ENCODE measurements around the gene MYO5B.

Gene MYO5B

GRCh38 chr18:49875155-49875554 is 319.8 kb downstream of the MYO5B start:
- no peak for DNase-seq

DNA sequence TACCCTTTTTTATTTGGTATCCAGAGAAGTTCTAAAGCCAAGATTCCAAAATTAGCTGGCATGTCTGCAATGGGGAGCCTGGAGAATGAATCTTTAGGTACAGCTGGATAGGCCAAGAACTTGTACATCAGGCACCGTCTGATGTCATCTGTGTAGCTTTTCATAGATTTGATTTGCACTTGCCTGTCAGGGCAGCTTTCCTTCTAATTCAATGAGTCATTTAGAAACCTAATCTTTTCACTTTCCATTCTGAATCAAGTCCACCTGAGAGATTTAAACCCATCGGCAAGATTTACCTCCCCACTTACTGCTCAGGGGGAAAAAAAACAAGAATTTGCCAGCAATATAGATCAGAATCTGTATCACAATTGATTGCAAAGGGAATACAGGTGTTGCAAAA is 320.7 kb downstream of the MYO5B start:
- DNase-seq: peak; percentile 19

GRCh38 chr18:49869354-49869753 is 325.6 kb downstream of the MYO5B start:
- no peak for DNase-seq

- DNase-seq: no peak
Measured at GRCh38 chr18:49866680-49867079, 328.3 kb downstream of the MYO5B start.

GRCh38 chr18:49865401-49865800 is 329.5 kb downstream of the MYO5B start:
- peak; percentile 89 for DNase-seq

DNA sequence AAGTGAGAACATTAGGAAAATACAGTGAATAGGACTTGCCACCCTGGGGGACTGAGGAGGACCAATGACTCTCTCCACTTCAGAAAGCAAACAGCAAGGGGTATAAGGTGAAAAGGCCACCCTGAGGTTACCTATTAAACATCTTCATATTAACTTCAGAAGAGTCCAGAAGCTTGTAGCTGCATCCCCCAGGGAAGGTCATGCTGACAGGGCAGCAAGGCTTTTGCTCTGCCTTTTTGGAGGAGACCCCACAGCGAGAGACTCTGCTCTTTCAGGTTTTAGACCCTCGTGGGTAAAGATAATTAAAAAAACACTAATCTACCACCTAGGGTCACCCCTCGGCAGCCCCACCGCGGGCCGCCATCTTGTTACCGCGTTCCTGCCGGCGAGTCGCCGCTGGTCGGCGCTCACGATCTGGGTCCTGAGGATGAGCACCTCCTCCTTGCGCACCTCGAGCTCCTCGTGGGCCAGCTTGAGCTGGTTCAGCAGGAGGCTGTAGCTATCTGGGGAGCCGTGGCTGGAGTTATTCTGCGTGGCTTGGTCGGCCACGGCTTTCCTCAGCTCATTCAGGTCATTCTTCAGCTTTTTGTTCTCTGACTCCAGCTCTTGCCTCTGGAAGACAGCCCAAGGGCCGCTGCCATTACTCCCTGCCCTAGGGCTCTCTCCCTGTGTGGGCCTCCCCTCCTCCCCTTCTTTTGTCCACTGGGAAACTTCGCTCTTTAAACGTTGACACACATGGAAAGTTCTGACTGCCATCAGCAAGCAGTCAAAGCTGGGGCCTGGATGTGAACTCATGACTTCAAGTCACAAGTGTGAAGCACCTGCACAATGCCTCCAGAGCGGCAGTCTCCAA is 331.0 kb downstream of the MYO5B start:
- DNase-seq: no peak

DNA sequence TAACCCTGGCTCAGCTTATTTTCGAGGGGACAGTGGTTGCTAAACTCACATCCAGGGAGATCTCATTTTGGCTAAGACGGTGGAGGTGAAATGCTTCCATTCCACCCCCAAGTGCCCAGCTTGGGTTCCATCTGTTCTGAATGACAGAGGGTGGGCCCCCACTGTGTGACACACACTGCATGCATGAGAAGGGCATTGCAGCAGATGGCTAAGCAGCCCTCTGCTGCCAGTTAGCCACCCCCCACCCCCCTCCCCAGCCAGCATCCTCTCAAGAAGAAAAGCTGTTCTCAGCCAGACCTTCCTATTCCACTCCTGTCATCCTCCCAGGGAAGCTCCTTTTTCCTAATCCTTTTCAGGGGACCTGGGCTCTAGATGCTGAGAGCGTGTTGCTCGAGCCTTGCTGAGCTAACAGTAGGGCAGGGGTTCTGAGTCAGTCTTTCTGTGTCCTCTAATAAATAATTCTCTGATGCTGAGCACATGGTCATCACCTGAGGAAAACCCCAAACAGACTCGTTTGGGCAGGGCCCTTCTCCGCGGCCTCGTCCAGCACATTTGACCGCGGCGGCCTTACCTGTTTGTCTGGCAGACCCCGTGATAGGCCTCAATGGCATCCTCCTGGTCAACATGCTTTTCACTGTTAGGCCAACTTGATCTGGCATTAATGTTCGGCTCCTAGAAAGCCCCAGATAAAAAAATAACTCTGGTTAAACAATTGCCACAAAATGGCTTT is 332.1 kb downstream of the MYO5B start:
- peak; percentile 85 for DNase-seq

GRCh38 chr18:49861659-49862058 is 333.3 kb downstream of the MYO5B start:
- peak; percentile 5 for DNase-seq

- DNase-seq: no peak
Measured at GRCh38 chr18:49859725-49860124, 335.2 kb downstream of the MYO5B start.

GRCh38 chr18:49859021-49859359 is 336.0 kb downstream of the MYO5B start:
- DNase-seq: no peak

GRCh38 chr18:49858309-49859020 is 336.5 kb downstream of the MYO5B start:
- DNase-seq: peak; percentile 57

DNA sequence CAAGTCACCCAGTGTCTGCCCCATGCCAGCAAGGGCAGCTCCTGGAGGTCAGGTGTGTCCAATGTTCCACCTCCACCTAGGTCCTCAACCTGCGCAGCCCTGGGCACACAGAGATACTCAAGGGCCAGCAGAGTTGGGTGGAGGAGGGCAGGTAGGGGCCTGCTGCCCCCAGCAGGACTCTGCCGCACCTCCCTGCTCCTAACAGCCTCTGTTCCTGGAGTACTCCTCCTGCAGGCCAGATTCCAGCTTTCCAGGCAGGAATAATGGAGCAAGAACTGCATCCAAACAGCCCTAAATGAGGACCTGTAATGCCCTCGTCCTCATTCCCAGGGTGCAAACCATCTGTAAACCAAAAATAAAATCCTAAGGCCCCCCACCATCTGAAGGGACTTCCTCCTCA is 337.2 kb downstream of the MYO5B start:
- no peak for DNase-seq

DNA sequence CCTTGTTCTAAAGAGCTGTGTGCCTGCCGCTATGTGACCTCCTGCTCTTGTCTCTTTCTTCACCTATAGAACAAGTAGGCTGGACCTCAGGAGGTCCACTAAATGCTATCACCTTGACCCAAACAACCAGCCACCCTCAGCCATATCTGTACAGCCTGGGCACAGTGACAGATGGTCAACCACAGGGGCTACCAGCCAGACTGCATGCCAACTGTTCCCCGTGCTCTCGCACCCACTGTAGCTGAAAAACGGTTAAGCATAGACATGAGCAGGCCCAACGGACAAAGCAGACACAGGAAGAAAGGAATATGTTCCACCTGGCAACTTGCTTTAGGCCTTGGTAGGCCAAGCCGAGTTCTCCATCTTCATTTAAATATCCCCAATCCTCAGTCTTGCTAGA is 338.5 kb downstream of the MYO5B start:
- DNase-seq: peak; percentile 79

DNA sequence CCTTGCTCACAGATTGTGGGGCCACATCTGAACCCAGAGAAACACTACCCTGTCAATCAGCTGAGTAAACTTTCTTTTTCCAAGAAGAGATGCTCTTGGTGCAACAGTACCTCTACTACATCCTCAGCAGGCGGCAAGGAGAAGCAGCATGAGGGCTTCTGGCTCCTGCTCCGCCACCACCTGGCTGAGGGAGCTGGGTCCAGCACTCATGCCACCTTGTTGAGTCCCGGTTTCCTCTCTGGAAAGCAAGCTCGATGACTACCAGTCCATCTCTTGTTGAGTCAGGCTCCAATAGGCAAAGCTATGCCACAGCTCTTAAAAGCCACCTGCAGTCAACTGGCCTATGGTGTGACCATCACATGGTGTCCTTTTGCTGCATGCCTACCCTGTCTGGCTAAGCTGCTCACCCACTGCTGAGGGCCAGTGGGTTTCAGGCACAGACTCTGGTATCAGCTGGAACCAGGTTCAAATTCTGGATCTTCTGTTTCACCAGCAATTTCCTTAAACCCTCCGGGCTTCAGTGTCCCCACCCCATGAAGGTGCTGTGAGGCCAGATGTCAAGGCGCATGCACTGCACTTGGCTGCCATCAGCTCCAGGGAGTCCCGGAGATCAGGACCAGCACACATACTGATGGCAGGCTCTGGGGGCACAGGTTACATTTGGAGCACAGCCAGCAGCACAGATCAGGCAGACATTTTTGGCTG is 339.1 kb downstream of the MYO5B start:
- no peak for DNase-seq

GRCh38 chr18:49854681-49855080 is 340.3 kb downstream of the MYO5B start:
- DNase-seq: no peak

DNA sequence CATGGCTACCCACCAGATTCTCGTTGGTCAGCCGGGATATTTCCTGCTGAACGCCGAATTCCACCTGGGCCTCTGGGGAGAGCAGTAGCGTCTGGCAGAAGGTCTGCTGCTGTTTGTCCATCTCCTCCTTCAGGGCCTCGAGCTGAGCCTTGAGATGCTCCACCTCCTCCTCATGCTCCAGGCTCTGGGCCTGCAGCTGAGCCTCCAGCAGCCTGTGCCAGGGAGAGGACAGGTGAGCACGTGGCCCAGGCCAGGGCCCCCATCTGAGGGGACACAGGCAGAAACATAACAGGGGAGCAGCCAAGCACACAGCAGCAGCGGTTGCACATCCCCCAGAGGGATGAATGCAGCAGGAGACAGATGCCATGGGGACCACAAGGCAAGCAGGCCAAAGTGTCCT is 341.5 kb downstream of the MYO5B start:
- no peak for DNase-seq

- no peak for DNase-seq
Measured at GRCh38 chr18:49853011-49853410, 341.9 kb downstream of the MYO5B start.

- peak; percentile 18 for DNase-seq
Measured at GRCh38 chr18:49851624-49852023, 343.3 kb downstream of the MYO5B start.

- no peak for DNase-seq
Measured at GRCh38 chr18:49850636-49851035, 344.3 kb downstream of the MYO5B start.

DNA sequence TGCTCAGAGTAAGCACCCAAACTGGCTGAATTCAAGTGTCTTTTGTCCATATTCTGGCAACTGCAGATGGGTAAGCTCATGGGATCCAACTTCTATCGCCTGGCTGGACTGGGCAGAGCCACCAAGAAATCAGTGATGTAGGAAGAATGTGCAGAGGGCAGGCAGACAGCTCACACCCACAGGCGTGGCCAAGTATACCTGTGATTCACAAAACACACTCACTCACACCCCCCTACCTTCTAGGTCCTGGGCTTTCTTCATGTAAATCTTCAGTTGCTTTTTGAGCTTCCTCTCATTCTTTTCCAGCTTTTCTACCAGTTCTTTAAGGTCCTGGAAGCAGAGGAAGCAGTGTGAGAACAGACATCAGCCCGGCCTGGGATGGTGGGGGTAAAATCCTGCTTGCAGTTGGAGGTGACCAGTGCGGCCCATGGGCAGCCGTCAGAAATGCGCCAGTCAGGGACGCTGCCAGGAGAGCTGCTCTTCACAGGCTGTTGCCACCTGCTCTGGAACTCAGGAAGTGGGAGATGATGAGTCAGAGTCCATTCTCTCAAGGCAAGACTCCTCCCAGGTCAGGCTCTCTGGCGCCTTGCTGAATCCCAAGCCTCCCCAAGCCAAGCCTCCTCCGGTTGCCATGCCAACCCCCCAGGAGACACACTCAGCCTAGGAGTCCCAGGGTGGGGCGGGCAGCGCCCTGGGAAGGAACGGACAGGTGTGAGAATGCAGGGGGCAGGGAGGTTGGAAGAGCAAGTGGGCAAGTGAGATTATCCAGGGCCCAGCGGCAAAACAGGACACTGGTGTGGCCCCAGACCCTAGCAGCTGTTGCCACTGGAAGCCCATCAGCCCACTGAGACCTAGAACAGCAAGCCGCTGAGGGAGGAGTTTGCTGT is 345.4 kb downstream of the MYO5B start:
- DNase-seq: peak; percentile 55

DNA sequence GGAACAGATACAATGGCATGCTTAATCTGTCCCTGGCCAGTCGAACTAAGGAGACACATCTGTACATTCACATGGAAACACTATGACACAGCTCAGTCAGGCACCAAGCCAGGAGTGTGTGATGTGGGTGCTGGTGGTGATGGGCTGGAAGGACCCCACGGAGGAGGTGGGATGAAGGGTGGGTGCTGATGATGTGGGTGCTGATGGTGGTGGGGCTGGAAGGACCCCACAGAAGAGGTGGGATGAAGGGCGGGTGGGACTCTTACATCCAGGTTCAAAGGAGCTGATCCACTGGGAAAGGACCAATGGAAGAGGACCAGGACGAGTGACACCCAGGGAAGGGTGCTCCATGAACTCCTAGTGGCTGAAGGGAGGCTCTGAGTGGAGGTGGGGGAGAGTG is 346.8 kb downstream of the MYO5B start:
- DNase-seq: no peak

DNA sequence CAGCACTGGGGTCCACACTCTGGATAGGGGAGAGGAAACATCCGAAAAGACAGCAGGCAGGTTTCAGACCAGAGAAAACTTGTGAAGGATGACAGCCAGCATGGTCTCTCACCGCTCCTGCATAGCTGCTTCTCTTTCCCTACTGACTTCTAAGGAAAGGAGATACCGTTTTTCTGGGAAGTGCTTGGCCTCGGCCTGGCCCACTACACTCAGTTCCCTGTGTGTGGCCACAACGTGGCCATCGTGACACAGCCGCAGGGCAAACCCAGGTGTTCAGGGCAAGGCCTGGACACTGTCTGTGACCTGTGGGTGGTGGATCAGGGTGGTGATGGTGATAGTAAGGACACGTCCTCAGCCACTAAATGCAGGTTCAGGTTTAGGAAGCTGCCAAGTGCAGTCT is 347.4 kb downstream of the MYO5B start:
- DNase-seq: no peak

Measured in NCI-H2171 treated with DMSO at 0.1 percent for 48 hours (cell line).